GM23338 (cell line): ENCODE results near the gene KCND2. TPM values are rescaled to one million over a fixed set of nuclear protein-coding genes. Genes with fewer than 3 reads are reported as not detected.

Source experiments
- ATAC-seq: fragments of 200-7000 bp; cut with Tn5 transposase; 3 replicates; pipeline ENCODE4 v1.9.1; 2020
- DNase-seq: peaks from one replicate; pipeline ENCODE4 v3.0.0-alpha.2; 2015; ENCODE audit warnings: low spot score
- H2AFZ ChIP-seq: fragments of 200-600 bp; sonication (generic); 2 replicates; pipeline ENCODE4 v1.8.0; 2016; ENCODE audit warnings: antibody characterized with exemption, mild to moderate bottlenecking, moderate library complexity
- H3F3A ChIP-seq: fragments of 200-600 bp; sonication (generic); replicated peaks from 2 replicates; pipeline ENCODE4 v1.8.0; 2017; ENCODE audit warnings: antibody characterized with exemption, mixed run types, low read depth
- H3K27ac ChIP-seq: fragments of 200-600 bp; sonication (generic); 2 replicates; pipeline ENCODE4 v1.6.1; 2016; ENCODE audit warnings: low read depth
- H3K27me3 ChIP-seq: fragments of 200-600 bp; sonication (generic); 2 replicates; pipeline ENCODE4 v1.8.0; 2016; ENCODE audit warnings: mild to moderate bottlenecking, mixed run types, moderate library complexity; ENCODE audit not compliant: insufficient read depth
- H3K36me3 ChIP-seq: fragments of 200-600 bp; sonication (generic); 2 replicates; pipeline ENCODE4 v1.8.0; 2016; ENCODE audit warnings: mild to moderate bottlenecking; ENCODE audit not compliant: insufficient read depth
- H3K4me1 ChIP-seq: fragments of 200-600 bp; sonication (generic); 2 replicates; pipeline ENCODE4 v1.8.0; 2016; ENCODE audit warnings: mild to moderate bottlenecking, moderate library complexity; ENCODE audit not compliant: insufficient read depth
- H3K4me2 ChIP-seq: fragments of 200-600 bp; sonication (generic); 2 replicates; pipeline ENCODE4 v1.7.1; 2017; ENCODE audit warnings: mixed run types
- H3K4me3 ChIP-seq: fragments of 200-600 bp; sonication (generic); 2 replicates; pipeline ENCODE4 v1.6.1; 2016; ENCODE audit warnings: mixed run types
- H3K79me2 ChIP-seq: fragments of 200-600 bp; sonication (generic); replicated peaks from 2 replicates; pipeline ENCODE4 v1.8.0; 2017; ENCODE audit warnings: mild to moderate bottlenecking; ENCODE audit not compliant: insufficient read depth
- H3K9me2 ChIP-seq: fragments of 200-600 bp; sonication (generic); 2 replicates; pipeline ENCODE4 v1.8.0; 2017; ENCODE audit not compliant: insufficient read depth
- H4K20me1 ChIP-seq: fragments of 200-600 bp; sonication (generic); replicated peaks from 2 replicates; pipeline ENCODE4 v1.8.0; 2017; ENCODE audit warnings: mild to moderate bottlenecking; ENCODE audit not compliant: insufficient read depth
- H3K27ac Mint-ChIP-seq: 2 replicates; pipeline ENCODE4 v1.8.0; 2020; ENCODE audit warnings: inconsistent platforms, mild to moderate bottlenecking, moderate library complexity, mixed read lengths
- H3K27me3 Mint-ChIP-seq: 3 replicates; pipeline ENCODE4 v1.8.0; 2022; ENCODE audit warnings: low read depth, mild to moderate bottlenecking, moderate library complexity, mixed read lengths, inconsistent platforms; ENCODE audit not compliant: insufficient read depth, poor library complexity
- H3K36me3 Mint-ChIP-seq: 3 replicates; pipeline ENCODE4 v1.8.0; 2021; ENCODE audit warnings: low read depth, mild to moderate bottlenecking, inconsistent platforms, moderate library complexity, mixed read lengths
- H3K4me1 Mint-ChIP-seq: 3 replicates; pipeline ENCODE4 v1.8.0; 2020; ENCODE audit warnings: mild to moderate bottlenecking, inconsistent platforms, mixed read lengths
- H3K4me3 Mint-ChIP-seq: 3 replicates; pipeline ENCODE4 v1.8.0; 2021; ENCODE audit warnings: moderate library complexity, mild to moderate bottlenecking, inconsistent platforms, mixed read lengths
- H3K9me3 Mint-ChIP-seq: 3 replicates; pipeline ENCODE4 v1.8.0; 2020; ENCODE audit warnings: moderate library complexity, mild to moderate bottlenecking, inconsistent platforms, mixed read lengths
- CREB1 ChIP-seq: fragments of 250-450 bp; sonication (Bioruptor Pico); IDR thresholded peaks from 2 replicates; pipeline ENCODE4 v1.5.0; 2020; ENCODE audit warnings: low read depth, mild to moderate bottlenecking, moderate library complexity
- CTCF ChIP-seq, 2 experiments: fragments of 200-600 bp in 1 of 2; sonication (generic) in 1 of 2; conservative IDR thresholded peaks; 2 replicates each; pipeline versions ENCODE4 v1.5.1 to v1.6.1; 2016 to 2017; ENCODE audit warnings: antibody characterized with exemption in 2 of 2, low read depth in 2 of 2, mild to moderate bottlenecking in 2 of 2, moderate library complexity in 1 of 2
- EZH2 ChIP-seq: fragments of 200-600 bp; sonication (generic); IDR thresholded peaks from one replicate; pipeline ENCODE4 v1.8.0; 2017; ENCODE audit warnings: antibody characterized with exemption, mild to moderate bottlenecking, low read depth; ENCODE audit not compliant: unreplicated experiment
- EZH2phosphoT487 ChIP-seq: fragments of 200-600 bp; sonication (generic); IDR thresholded peaks from one replicate; pipeline ENCODE4 v1.8.1; 2018; ENCODE audit warnings: antibody characterized with exemption; ENCODE audit not compliant: unreplicated experiment
- JUNB ChIP-seq: IDR thresholded peaks from one replicate; pipeline ENCODE4 v1.6.1; 2016; ENCODE audit warnings: antibody characterized with exemption; ENCODE audit not compliant: unreplicated experiment
- NANOG ChIP-seq: IDR thresholded peaks from 2 replicates; pipeline ENCODE4 v1.6.1; 2016; ENCODE audit warnings: antibody characterized with exemption, borderline replicate concordance
- POLR2AphosphoS5 ChIP-seq: IDR thresholded peaks from 2 replicates; pipeline ENCODE4 v1.6.1; 2016; ENCODE audit warnings: antibody characterized with exemption, low read depth
- REST ChIP-seq: IDR thresholded peaks from one replicate; pipeline ENCODE4 v1.6.1; 2018; ENCODE audit warnings: antibody characterized with exemption; ENCODE audit not compliant: unreplicated experiment
- STAT1 ChIP-seq: IDR thresholded peaks from one replicate; pipeline ENCODE4 v1.6.1; 2016; ENCODE audit warnings: antibody characterized with exemption; ENCODE audit not compliant: unreplicated experiment
- ZNF114 ChIP-seq: fragments of 250-450 bp; sonication (Bioruptor Pico); IDR thresholded peaks from 2 replicates; pipeline ENCODE4 v1.5.0; 2020; ENCODE audit warnings: mild to moderate bottlenecking, moderate library complexity
- ZNF331 ChIP-seq: fragments of 250-450 bp; sonication (Bioruptor Pico); IDR thresholded peaks from 2 replicates; pipeline ENCODE4 v1.5.0; 2020; ENCODE audit warnings: low read depth, mild to moderate bottlenecking, moderate library complexity
- polyA plus RNA-seq: library from polyadenylated mRNA; unstranded; fragments of >200 nt; fragmentation: Nextera tagmentation; extraction: Ambion mirVana; gene quantifications from 2 replicates; pipeline ENCODE4 v1.2.1, GENCODE V29; 2016
- total RNA-seq: library from RNA; depleted of rRNA; stranded (reverse); fragments of >200 nt; shearing (Covaris generic); gene quantifications from 2 replicates; pipeline ENCODE4 v1.2.3, GENCODE V29; 2014
- TF ChIP-seq, protein P1 (sequence below): IDR thresholded peaks from 2 replicates; pipeline ENCODE4 v1.6.1; 2016; ENCODE audit warnings: antibody characterized with exemption
- TF ChIP-seq, protein P2 (sequence below): fragments of 250-450 bp; sonication (Bioruptor Pico); IDR thresholded peaks from 2 replicates; pipeline ENCODE4 v1.5.0; 2020; ENCODE audit warnings: mild to moderate bottlenecking, moderate library complexity

KCND2 gene
- total and polyA plus RNA-seq, 2 experiments from 2014 or later = 7.1 to 15.6 TPM

GRCh38 chr7:120732256-120732655, 459.3 kb downstream of the KCND2 start:
- no peak overlapping the region for H3K27ac ChIP-seq
- H4K20me1 ChIP-seq = no peaks in the 10 kb centered on the region
- Mint-ChIP-seq H3K4me1 (peaks cover 11% of the 10 kb centered on the region), H3K9me3 (no peaks in the 10 kb centered on the region), H3K4me3 (no peak overlapping the region), H3K36me3 (no peaks in the 10 kb centered on the region), H3K27me3 (no peaks in the 10 kb centered on the region), H3K27ac (no peak overlapping the region)
- H3K4me1 ChIP-seq = 0 out of 2 replicates have a peak, but pooled peaks cover 4% of the 10 kb centered on the region
- no peaks in the 10 kb centered on the region for H3K79me2 ChIP-seq
- no peaks in the 10 kb centered on the region for H3F3A ChIP-seq
- H3K4me2 ChIP-seq = no peak overlapping the region
- no peak overlapping the region for H3K4me3 ChIP-seq
- no peak for DNase-seq
- H2AFZ ChIP-seq = no peak overlapping the region
- no peak for ATAC-seq
- H3K9me2 ChIP-seq = peaks cover 10% of the 10 kb centered on the region
- no peaks in the 10 kb centered on the region for H3K27me3 ChIP-seq
- H3K36me3 ChIP-seq = no peaks in the 10 kb centered on the region
- TF ChIP-seq STAT1 (no peak), CTCF (conservative IDR thresholded peaks at IDR 0.05; ENCODE audit: low read depth in 2 of 2) (no peak), EZH2phosphoT487 (no peak), CREB1 (CRISPR knock-in tag) (no peak), EZH2 (no peak), REST (no peak), ZNF331 (CRISPR knock-in tag) (no peak), NANOG (no peak), JUNB (no peak), POLR2AphosphoS5 (no peak), ZNF114 (CRISPR knock-in tag) (no peak)
- TF ChIP-seq, protein P1, sequence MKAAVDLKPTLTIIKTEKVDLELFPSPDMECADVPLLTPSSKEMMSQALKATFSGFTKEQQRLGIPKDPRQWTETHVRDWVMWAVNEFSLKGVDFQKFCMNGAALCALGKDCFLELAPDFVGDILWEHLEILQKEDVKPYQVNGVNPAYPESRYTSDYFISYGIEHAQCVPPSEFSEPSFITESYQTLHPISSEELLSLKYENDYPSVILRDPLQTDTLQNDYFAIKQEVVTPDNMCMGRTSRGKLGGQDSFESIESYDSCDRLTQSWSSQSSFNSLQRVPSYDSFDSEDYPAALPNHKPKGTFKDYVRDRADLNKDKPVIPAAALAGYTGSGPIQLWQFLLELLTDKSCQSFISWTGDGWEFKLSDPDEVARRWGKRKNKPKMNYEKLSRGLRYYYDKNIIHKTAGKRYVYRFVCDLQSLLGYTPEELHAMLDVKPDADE = no peak
- TF ChIP-seq, protein P2, sequence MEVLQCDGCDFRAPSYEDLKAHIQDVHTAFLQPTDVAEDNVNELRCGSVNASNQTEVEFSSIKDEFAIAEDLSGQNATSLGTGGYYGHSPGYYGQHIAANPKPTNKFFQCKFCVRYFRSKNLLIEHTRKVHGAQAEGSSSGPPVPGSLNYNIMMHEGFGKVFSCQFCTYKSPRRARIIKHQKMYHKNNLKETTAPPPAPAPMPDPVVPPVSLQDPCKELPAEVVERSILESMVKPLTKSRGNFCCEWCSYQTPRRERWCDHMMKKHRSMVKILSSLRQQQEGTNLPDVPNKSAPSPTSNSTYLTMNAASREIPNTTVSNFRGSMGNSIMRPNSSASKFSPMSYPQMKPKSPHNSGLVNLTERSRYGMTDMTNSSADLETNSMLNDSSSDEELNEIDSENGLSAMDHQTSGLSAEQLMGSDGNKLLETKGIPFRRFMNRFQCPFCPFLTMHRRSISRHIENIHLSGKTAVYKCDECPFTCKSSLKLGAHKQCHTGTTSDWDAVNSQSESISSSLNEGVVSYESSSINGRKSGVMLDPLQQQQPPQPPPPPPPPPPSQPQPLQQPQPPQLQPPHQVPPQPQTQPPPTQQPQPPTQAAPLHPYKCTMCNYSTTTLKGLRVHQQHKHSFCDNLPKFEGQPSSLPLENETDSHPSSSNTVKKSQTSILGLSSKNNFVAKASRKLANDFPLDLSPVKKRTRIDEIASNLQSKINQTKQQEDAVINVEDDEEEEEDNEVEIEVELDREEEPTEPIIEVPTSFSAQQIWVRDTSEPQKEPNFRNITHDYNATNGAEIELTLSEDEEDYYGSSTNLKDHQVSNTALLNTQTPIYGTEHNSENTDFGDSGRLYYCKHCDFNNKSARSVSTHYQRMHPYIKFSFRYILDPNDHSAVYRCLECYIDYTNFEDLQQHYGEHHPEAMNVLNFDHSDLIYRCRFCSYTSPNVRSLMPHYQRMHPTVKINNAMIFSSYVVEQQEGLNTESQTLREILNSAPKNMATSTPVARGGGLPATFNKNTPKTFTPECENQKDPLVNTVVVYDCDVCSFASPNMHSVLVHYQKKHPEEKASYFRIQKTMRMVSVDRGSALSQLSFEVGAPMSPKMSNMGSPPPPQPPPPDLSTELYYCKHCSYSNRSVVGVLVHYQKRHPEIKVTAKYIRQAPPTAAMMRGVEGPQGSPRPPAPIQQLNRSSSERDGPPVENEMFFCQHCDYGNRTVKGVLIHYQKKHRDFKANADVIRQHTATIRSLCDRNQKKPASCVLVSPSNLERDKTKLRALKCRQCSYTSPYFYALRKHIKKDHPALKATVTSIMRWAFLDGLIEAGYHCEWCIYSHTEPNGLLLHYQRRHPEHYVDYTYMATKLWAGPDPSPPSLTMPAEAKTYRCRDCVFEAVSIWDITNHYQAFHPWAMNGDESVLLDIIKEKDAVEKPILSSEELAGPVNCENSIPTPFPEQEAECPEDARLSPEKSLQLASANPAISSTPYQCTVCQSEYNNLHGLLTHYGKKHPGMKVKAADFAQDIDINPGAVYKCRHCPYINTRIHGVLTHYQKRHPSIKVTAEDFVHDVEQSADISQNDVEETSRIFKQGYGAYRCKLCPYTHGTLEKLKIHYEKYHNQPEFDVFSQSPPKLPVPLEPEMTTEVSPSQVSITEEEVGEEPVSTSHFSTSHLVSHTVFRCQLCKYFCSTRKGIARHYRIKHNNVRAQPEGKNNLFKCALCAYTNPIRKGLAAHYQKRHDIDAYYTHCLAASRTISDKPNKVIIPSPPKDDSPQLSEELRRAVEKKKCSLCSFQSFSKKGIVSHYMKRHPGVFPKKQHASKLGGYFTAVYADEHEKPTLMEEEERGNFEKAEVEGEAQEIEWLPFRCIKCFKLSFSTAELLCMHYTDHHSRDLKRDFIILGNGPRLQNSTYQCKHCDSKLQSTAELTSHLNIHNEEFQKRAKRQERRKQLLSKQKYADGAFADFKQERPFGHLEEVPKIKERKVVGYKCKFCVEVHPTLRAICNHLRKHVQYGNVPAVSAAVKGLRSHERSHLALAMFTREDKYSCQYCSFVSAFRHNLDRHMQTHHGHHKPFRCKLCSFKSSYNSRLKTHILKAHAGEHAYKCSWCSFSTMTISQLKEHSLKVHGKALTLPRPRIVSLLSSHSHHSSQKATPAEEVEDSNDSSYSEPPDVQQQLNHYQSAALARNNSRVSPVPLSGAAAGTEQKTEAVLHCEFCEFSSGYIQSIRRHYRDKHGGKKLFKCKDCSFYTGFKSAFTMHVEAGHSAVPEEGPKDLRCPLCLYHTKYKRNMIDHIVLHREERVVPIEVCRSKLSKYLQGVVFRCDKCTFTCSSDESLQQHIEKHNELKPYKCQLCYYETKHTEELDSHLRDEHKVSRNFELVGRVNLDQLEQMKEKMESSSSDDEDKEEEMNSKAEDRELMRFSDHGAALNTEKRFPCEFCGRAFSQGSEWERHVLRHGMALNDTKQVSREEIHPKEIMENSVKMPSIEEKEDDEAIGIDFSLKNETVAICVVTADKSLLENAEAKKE (CRISPR knock-in tag) = no peak
